BLaER1 treated with 17β-estradiol and CSF1 and Interleukin-3, amounts not matched to agents 10 nM and 100 nM (cell line): Measurements from ENCODE around the gene ATG5.

Source experiments
- H3K27ac ChIP-seq, 11 experiments: shearing (Covaris generic); formaldehyde crosslinking; 2 replicates each; pipeline ENCODE4 v1.8.1; 2022
- H3K27me3 ChIP-seq, 11 experiments: shearing (Covaris generic); formaldehyde crosslinking; 2 replicates each; pipeline ENCODE4 v1.8.1; 2022
- H3K36me3 ChIP-seq, 11 experiments: shearing (Covaris generic); formaldehyde crosslinking; 2 replicates each; pipeline ENCODE4 v1.8.1; 2022
- H3K4me1 ChIP-seq, 10 experiments: shearing (Covaris generic); formaldehyde crosslinking; 2 replicates each; pipeline ENCODE4 v1.8.1; 2022
- H3K4me2 ChIP-seq, 11 experiments: shearing (Covaris generic); formaldehyde crosslinking; 2 replicates each; pipeline ENCODE4 v1.8.1; 2022
- H3K4me3 ChIP-seq, 10 experiments: shearing (Covaris generic); formaldehyde crosslinking; 2 replicates each; pipeline ENCODE4 v1.8.1; 2022
- H3K9ac ChIP-seq, 11 experiments: shearing (Covaris generic); formaldehyde crosslinking; 2 replicates each; pipeline ENCODE4 v1.8.1; 2022
- H3K9me3 ChIP-seq, 11 experiments: shearing (Covaris generic); formaldehyde crosslinking; replicated peaks in 1 of 11; 2 replicates each; pipeline ENCODE4 v1.8.1; 2022
- H4K20me1 ChIP-seq, 11 experiments: shearing (Covaris generic); formaldehyde crosslinking; 2 replicates each; pipeline ENCODE4 v1.8.1; 2022
- Cebpa-rat ChIP-seq, 11 experiments: shearing (Covaris generic); IDR thresholded peaks; 2 replicates each; pipeline ENCODE4 v1.8.1; 2022

ATG5 gene

DNA sequence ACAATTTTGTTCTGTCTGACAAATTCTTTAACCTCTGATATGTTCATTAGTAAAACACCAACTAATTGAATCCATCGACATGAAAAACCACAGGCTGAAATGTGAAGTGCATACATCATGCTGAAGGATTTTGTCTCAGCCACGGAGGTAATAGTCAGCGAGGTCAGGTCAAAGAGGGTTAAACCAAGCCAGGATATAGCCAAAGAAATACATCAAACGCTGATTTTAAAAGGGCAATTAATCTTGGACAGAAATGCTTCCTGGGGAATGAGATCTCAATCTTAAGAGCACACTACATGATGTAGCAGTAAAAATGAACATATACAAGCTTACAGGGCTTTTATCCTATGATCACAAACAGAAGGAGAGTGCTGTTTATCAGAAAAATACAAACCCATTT lies 132.7 kb downstream of the ATG5 start:
- H3K4me2 ChIP-seq, result no peak overlapping the region
- H3K27ac ChIP-seq, result no peak overlapping the region
- no peaks in the 10 kb centered on the region for H3K27me3 ChIP-seq
- no peak overlapping the region for H3K4me3 ChIP-seq
- no peak overlapping the region for H3K9ac ChIP-seq
- H3K4me1 ChIP-seq, result peaks cover 0 to 9% (median 0%) of the 10 kb centered on the region in 10 experiments; a peak in 4 of 20 replicates
- no peaks in the 10 kb centered on the region for H4K20me1 ChIP-seq
- H3K36me3 ChIP-seq, result peaks cover 12 to 59% (median 27%) of the 10 kb centered on the region in 11 experiments; a peak in 17 of 22 replicates
- H3K9me3 ChIP-seq, result no peaks in the 10 kb centered on the region
- TF ChIP-seq Cebpa-rat (IDR thresholded peaks at IDR 0.05), result no peak

DNA sequence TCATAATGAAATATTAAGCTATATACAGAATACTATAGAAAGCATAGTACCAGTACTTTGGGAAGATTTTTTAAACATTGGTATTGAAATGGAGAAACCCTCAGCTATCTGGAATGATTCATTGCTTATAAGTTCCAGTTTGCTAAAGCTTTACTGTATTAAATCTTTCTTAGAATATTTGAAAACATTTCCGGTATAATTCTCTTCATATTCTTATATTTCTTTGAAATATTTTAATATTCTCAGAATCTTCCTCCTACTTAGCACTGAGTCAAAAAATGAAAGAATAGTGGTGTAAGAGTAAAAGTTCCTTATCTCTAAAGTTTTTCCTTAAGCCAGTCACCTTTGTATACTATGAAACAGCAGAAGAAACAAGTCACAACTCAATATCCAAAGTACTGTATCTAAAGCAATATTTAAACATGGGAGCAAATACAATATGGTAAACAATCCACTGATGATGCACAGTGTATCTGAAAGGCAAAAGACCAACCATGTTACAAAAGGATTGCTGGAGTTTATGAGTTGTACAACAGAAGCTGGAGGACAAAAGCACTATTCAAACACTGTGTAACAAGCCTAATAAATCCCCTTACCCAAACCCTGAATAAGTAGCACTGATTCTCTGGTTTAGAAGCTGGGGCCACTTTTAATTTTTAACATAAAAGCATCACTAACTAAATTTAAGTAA lies 137.3 kb downstream of the ATG5 start:
- H3K9ac ChIP-seq, result no peak overlapping the region
- no peaks in the 10 kb centered on the region for H3K9me3 ChIP-seq
- no peaks in the 10 kb centered on the region for H3K4me1 ChIP-seq
- H3K4me3 ChIP-seq, result no peak overlapping the region
- TF ChIP-seq Cebpa-rat (IDR thresholded peaks at IDR 0.05), result no peak
- H4K20me1 ChIP-seq, result no peaks in the 10 kb centered on the region
- peaks cover 11 to 41% (median 19%) of the 10 kb centered on the region in 11 experiments; a peak in 21 of 22 replicates for H3K36me3 ChIP-seq
- H3K27ac ChIP-seq, result no peak overlapping the region
- no peaks in the 10 kb centered on the region for H3K27me3 ChIP-seq
- no peak overlapping the region for H3K4me2 ChIP-seq

DNA sequence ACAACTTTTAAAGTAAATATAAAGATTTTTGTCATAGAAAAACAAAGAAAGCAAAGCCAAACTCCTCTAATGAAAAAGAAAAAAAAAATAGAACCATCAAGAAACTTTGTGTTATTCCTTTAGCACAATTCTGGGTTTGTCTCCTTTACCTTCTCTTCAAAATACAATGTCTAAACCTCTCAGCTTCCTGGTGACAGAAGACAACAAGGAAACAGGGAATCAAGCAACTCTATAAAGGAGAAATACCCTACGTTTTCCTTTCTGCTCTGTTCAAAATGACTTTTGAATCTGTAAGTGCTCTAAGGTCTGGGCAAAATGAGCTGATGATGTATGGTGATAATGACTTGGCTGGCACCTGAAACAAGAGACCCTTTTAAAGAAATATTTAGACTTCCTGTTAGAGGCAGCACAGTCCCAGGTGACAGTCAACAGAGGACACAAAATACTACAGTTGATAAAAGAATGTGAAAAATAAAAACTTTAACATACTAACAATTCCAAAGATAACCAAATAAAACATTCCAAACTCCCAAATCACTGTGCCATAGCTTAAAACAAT lies 138.1 kb downstream of the ATG5 start:
- no peak overlapping the region for H3K27ac ChIP-seq
- no peaks in the 10 kb centered on the region for H4K20me1 ChIP-seq
- H3K4me3 ChIP-seq, result no peak overlapping the region
- no peaks in the 10 kb centered on the region for H3K9me3 ChIP-seq
- no peaks in the 10 kb centered on the region for H3K27me3 ChIP-seq
- no peak for TF ChIP-seq Cebpa-rat (IDR thresholded peaks at IDR 0.05)
- H3K36me3 ChIP-seq, result peaks cover 8 to 36% (median 15%) of the 10 kb centered on the region in 11 experiments; a peak in 21 of 22 replicates
- no peak overlapping the region for H3K4me2 ChIP-seq
- no peak overlapping the region for H3K9ac ChIP-seq
- no peaks in the 10 kb centered on the region for H3K4me1 ChIP-seq

DNA sequence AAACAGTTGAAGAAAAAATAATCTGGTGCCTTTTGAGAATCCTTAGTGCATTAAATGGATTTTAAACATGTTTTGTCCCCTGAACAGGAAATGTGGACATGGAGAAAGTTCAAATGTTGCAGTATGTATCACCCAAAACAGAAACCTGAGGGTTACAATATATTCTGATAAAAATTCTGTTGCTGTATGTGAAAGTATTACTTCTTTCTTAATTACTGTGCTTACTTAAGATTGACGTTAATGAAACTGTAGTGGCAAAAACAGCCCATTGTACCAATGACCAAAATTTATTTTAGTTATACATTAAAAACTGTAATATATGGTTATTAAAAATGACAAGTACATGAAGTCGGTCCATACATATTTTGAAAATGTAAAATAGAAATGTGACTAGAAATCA lies 138.8 kb downstream of the ATG5 start:
- no peak overlapping the region for H3K9ac ChIP-seq
- no peaks in the 10 kb centered on the region for H3K9me3 ChIP-seq
- H3K4me1 ChIP-seq, result no peaks in the 10 kb centered on the region
- no peak overlapping the region for H3K27ac ChIP-seq
- TF ChIP-seq Cebpa-rat (IDR thresholded peaks at IDR 0.05), result no peak
- peaks cover 8 to 36% (median 15%) of the 10 kb centered on the region in 11 experiments; a peak in 21 of 22 replicates for H3K36me3 ChIP-seq
- no peak overlapping the region for H3K4me2 ChIP-seq
- H3K4me3 ChIP-seq, result no peak overlapping the region
- no peaks in the 10 kb centered on the region for H4K20me1 ChIP-seq
- H3K27me3 ChIP-seq, result no peaks in the 10 kb centered on the region

DNA sequence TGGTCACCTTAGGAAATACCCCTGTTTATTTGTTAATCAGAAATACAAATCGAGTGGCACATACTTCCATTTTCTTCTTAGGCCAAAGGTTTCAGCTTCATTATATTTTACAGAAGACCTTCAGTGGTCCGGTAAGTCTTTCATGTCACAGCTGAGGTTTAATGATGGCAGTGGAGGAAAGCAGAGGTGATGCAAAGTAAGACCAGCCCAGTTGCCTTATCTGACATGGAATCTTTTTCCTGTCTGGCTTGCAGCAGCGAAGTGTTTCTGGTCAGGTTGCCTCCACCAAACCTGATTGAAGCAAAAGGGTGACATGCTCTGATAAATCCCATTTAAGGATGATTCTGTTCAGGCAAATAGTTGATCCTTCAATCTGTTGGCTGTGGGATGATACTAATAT lies 139.4 kb downstream of the ATG5 start:
- Histone ChIP-seq H3K4me1 (no peaks in the 10 kb centered on the region), H3K4me3 (no peak overlapping the region), H3K36me3 (peaks cover 8 to 31% (median 15%) of the 10 kb centered on the region in 11 experiments; a peak in 21 of 22 replicates), H3K4me2 (no peak overlapping the region), H4K20me1 (no peaks in the 10 kb centered on the region), H3K9me3 (no peaks in the 10 kb centered on the region), H3K27me3 (no peaks in the 10 kb centered on the region), H3K9ac (no peak overlapping the region), H3K27ac (no peak overlapping the region)
- no peak for TF ChIP-seq Cebpa-rat (IDR thresholded peaks at IDR 0.05)

DNA sequence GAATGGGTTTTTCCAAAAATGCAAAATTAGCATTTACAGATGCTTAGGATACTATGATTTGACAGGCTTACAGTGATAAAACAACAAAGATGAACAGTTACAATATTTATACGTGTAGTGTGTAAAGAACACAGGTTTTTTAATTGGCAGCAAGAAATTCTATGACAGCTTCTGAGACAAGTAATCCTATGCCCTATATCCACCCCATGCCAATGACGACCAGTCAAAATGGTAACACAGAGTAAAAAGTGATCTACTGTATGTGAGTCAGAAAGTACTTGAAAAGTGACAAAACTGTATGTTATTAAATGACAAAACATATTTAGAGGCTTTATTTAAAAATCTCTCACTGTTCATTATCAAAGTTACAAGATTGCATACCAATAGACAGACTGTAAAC lies 139.9 kb downstream of the ATG5 start:
- Histone ChIP-seq H3K9me3 (no peaks in the 10 kb centered on the region), H3K4me3 (no peak overlapping the region), H3K9ac (no peak overlapping the region), H3K4me2 (no peak overlapping the region), H3K27me3 (no peaks in the 10 kb centered on the region), H3K36me3 (peaks cover 8 to 31% (median 15%) of the 10 kb centered on the region in 11 experiments; a peak in 21 of 22 replicates), H3K27ac (no peak overlapping the region), H3K4me1 (no peaks in the 10 kb centered on the region), H4K20me1 (no peaks in the 10 kb centered on the region)
- no peak for TF ChIP-seq Cebpa-rat (IDR thresholded peaks at IDR 0.05)

DNA sequence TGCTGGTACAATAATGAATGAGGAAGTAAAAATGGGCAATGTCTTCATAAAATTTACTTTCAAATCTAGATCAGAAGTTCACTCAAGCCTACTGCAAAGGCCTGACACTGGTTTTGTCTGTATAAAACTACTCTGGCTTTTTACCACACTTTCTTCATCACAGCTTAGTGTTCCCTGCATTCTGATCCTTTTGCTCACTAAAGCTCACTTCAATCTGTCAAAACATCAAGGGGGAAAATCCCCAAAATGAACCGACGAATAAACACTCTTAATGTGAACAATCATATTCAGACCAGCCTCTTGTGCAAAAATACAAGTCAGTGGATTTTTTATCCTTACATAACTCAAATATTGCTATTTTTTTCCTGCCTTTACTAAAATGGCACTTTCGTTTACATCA lies 140.9 kb downstream of the ATG5 start:
- no peak for TF ChIP-seq Cebpa-rat (IDR thresholded peaks at IDR 0.05)
- H3K4me2 ChIP-seq, result no peak overlapping the region
- no peak overlapping the region for H3K27ac ChIP-seq
- peaks cover 0 to 5% (median under 1%) of the 10 kb centered on the region in 10 experiments; a peak in 8 of 20 replicates for H3K4me1 ChIP-seq
- peaks cover 8 to 27% (median 13%) of the 10 kb centered on the region in 11 experiments; a peak in 21 of 22 replicates for H3K36me3 ChIP-seq
- H4K20me1 ChIP-seq, result no peaks in the 10 kb centered on the region
- H3K27me3 ChIP-seq, result no peaks in the 10 kb centered on the region
- no peak overlapping the region for H3K4me3 ChIP-seq
- H3K9me3 ChIP-seq, result no peaks in the 10 kb centered on the region
- no peak overlapping the region for H3K9ac ChIP-seq

DNA sequence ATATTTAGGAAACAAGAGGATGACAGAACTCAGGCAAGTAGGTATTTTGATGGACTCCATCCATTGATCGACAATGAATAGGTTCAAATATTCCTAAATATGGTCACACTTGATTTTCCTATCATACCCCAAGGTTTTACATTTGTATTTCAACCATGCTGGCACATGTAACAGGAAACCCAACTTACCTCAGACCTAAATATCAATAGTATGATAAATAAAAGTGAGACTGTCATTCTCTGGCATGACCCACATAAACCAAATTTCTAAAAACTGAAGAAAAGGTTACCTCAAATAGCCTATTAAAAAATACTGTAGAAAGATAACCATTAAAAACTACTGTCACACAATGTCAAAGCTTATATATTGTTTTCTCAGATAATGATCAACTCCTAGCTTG lies 142.1 kb downstream of the ATG5 start:
- Histone ChIP-seq H3K4me1 (peaks cover 11 to 17% (median 12%) of the 10 kb centered on the region in 10 experiments), H3K27ac (no peak overlapping the region), H3K36me3 (peaks cover 7 to 24% (median 12%) of the 10 kb centered on the region in 11 experiments; a peak in 21 of 22 replicates), H3K4me3 (no peak overlapping the region), H3K27me3 (no peaks in the 10 kb centered on the region), H4K20me1 (no peaks in the 10 kb centered on the region), H3K9me3 (no peaks in the 10 kb centered on the region), H3K9ac (no peak overlapping the region), H3K4me2 (no peak overlapping the region)
- no peak for TF ChIP-seq Cebpa-rat (IDR thresholded peaks at IDR 0.05)

DNA sequence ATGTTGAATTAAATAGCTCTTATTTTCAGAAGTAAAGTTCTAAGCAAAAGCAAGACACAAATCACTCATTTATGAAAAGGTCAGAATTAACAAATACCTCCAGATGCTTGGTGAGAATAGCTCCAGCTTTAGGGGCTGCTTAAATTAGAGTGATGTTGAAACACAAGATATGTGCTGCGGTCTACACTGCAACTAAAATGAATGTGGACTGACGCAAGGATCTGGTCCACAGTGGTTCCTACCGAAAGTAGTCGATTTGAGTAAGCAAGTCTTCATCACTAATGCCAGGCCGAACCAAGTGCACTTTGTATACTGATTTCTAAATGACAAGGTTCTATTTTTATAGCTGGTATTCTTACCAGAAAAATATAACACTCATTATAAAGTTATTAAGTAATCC lies 143.1 kb downstream of the ATG5 start:
- H3K4me3 ChIP-seq, result no peak overlapping the region
- no peaks in the 10 kb centered on the region for H3K27me3 ChIP-seq
- H4K20me1 ChIP-seq, result no peaks in the 10 kb centered on the region
- H3K36me3 ChIP-seq, result peaks cover 7 to 24% (median 12%) of the 10 kb centered on the region in 11 experiments; a peak in 21 of 22 replicates
- H3K27ac ChIP-seq, result no peak overlapping the region
- peaks cover 11 to 19% (median 14%) of the 10 kb centered on the region in 10 experiments for H3K4me1 ChIP-seq
- no peak for TF ChIP-seq Cebpa-rat (IDR thresholded peaks at IDR 0.05)
- H3K9ac ChIP-seq, result no peak overlapping the region
- no peak overlapping the region for H3K4me2 ChIP-seq
- no peaks in the 10 kb centered on the region for H3K9me3 ChIP-seq
